ENCODE data around the gene YTHDF1.

The YTHDF1 gene

GRCh38 chr20:63185215-63185796 lies 30.6 kb downstream of the YTHDF1 start:
- H3K36me3 ChIP-seq (ENCODE audit: insufficient read depth, low read length), result no peaks in the 10 kb centered on the region
- H3K9me3 ChIP-seq (ENCODE audit: control insufficient read depth, insufficient read depth, low read length), result no peaks in the 10 kb centered on the region
- no peaks in the 10 kb centered on the region; the same call in 1 of the 2 replicates for H3K4me1 ChIP-seq (ENCODE audit: insufficient read depth, low read length)

GRCh38 chr20:63183422-63184146 lies 32.3 kb downstream of the YTHDF1 start:
- Histone ChIP-seq H3K9ac (ENCODE audit: low read depth, low read length) (no peak overlapping the region), H3K4me1 (ENCODE audit: insufficient read depth, low read length) (no peaks in the 10 kb centered on the region; the same call in 1 of the 2 replicates), H3K36me3 (ENCODE audit: insufficient read depth, low read length) (no peaks in the 10 kb centered on the region), H3K9me3 (ENCODE audit: control insufficient read depth, insufficient read depth, low read length) (no peaks in the 10 kb centered on the region)

More at GRCh38 chr20:63185215-63185796, 30.6 kb downstream of the YTHDF1 start:
- H3K9ac ChIP-seq (ENCODE audit: low read depth, low read length), result no peak overlapping the region

- H3K9me3 ChIP-seq (ENCODE audit: control insufficient read depth, insufficient read depth, low read length), result no peaks in the 10 kb centered on the region
- no peaks in the 10 kb centered on the region for H3K36me3 ChIP-seq (ENCODE audit: insufficient read depth, low read length)
- H3K9ac ChIP-seq (ENCODE audit: low read depth, low read length), result no peak overlapping the region
- H3K4me1 ChIP-seq (ENCODE audit: insufficient read depth, low read length), result no peaks in the 10 kb centered on the region; the same call in 1 of the 2 replicates
Observed at GRCh38 chr20:63182946-63183415, 33.0 kb downstream of the YTHDF1 start.

- Histone ChIP-seq H3K9ac (ENCODE audit: low read depth, low read length) (no peak overlapping the region), H3K9me3 (ENCODE audit: control insufficient read depth, insufficient read depth, low read length) (no peaks in the 10 kb centered on the region), H3K4me1 (ENCODE audit: insufficient read depth, low read length) (no peaks in the 10 kb centered on the region; the same call in 1 of the 2 replicates), H3K36me3 (ENCODE audit: insufficient read depth, low read length) (no peaks in the 10 kb centered on the region)
Observed at GRCh38 chr20:63182425-63182824, 33.5 kb downstream of the YTHDF1 start.

DNA sequence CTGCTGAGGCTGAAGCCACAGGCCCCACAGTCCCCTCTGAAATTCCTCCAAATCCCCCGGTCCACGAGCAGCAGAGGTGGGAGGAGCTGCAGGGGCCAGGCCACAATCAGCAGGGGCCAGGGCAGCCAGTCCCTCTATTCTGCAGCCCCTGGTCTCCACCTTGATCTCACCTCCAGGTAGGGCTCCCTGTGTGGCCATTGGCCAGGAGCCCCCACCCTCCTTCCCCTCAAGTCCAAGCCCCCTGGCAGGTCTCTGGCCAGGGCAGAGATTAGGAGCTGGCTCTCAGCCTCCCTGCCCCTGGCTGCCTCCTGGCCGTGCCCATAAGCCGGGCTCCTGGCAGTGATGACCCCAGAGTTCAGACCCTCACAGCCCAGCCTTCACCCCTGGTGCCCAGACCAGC lies 34.7 kb downstream of the YTHDF1 start:
- no peak overlapping the region for H3K9ac ChIP-seq (ENCODE audit: low read depth, low read length)
- H3K4me1 ChIP-seq (ENCODE audit: insufficient read depth, low read length), result peaks cover 2% of the 10 kb centered on the region; the same call in 1 of the 2 replicates
- H3K9me3 ChIP-seq (ENCODE audit: control insufficient read depth, insufficient read depth, low read length), result no peaks in the 10 kb centered on the region
- H3K36me3 ChIP-seq (ENCODE audit: insufficient read depth, low read length), result no peaks in the 10 kb centered on the region

GRCh38 chr20:63180569-63181185 lies 35.3 kb downstream of the YTHDF1 start:
- no peaks in the 10 kb centered on the region for H3K9me3 ChIP-seq (ENCODE audit: control insufficient read depth, insufficient read depth, low read length)
- H3K4me1 ChIP-seq (ENCODE audit: insufficient read depth, low read length), result peaks cover 4% of the 10 kb centered on the region; the same call in 1 of the 2 replicates
- no peak overlapping the region for H3K9ac ChIP-seq (ENCODE audit: low read depth, low read length)
- H3K36me3 ChIP-seq (ENCODE audit: insufficient read depth, low read length), result no peaks in the 10 kb centered on the region

GRCh38 chr20:63179687-63180568 lies 36.0 kb downstream of the YTHDF1 start:
- Histone ChIP-seq H3K9ac (ENCODE audit: low read depth, low read length) (no peak overlapping the region), H3K9me3 (ENCODE audit: control insufficient read depth, insufficient read depth, low read length) (no peaks in the 10 kb centered on the region), H3K36me3 (ENCODE audit: insufficient read depth, low read length) (no peaks in the 10 kb centered on the region), H3K4me1 (ENCODE audit: insufficient read depth, low read length) (peaks cover 4% of the 10 kb centered on the region; the same call in 1 of the 2 replicates)

DNA sequence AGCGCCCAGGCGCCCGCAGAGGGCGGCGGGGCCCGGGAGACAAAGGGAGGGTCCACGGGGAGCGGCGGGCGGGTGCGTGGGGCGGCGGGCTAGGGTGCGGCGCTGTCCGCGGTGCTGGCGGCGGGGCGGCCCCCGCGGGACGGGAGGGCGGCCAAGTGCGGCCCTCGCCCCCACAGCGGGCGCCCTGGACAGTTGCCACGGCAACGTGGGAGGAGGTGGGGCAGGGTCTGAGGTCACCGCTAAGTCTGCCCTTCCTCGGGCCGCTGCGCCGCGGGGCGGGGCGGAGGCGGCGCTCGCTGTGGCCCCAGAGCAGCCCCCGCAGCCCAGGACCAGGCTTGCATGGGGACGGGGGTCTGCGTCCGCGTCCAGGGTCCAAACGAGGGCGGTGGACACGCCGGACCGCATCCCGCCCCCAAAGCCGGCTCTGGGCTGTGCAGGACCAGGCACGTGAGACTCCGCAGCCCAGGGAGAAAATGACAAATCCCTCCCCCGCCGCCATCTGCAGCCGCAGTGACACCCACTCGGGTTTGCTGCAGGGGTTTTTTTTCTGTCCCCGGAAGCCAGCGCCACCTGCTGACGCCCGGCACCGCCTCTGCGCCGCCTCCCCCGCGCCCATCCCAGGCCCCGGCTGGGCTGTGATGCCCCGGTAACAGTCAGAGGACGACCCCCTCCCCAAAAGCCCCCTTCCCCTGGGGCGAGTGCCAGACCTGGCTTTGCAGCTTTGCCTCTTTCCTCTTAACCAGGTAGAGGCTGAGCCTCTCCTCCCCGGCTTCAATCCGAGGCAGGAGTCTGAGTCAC lies 36.8 kb downstream of the YTHDF1 start:
- H3K9me3 ChIP-seq (ENCODE audit: control insufficient read depth, insufficient read depth, low read length), result no peaks in the 10 kb centered on the region
- peak overlapping the region; percentile 57; the same call in 1 of the 2 replicates for H3K9ac ChIP-seq (ENCODE audit: low read depth, low read length)
- H3K4me1 ChIP-seq (ENCODE audit: insufficient read depth, low read length), result peaks cover 4% of the 10 kb centered on the region; the same call in 1 of the 2 replicates
- H3K36me3 ChIP-seq (ENCODE audit: insufficient read depth, low read length), result no peaks in the 10 kb centered on the region

DNA sequence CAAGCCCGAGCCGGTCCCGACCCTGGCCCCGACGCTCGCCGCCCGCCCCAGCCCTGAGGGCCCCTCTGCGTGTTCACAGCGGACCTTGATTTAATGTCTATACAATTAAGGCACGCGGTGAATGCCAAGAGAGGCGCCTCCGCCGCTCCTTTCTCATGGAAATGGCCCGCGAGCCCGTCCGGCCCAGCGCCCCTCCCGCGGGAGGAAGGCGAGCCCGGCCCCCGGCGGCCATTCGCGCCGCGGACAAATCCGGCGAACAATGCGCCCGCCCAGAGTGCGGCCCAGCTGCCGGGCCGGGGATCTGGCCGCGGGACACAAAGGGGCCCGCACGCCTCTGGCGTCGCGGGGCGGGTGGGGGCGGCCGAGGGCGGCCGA lies 37.5 kb downstream of the YTHDF1 start:
- Histone ChIP-seq H3K36me3 (ENCODE audit: insufficient read depth, low read length) (no peaks in the 10 kb centered on the region), H3K9me3 (ENCODE audit: control insufficient read depth, insufficient read depth, low read length) (no peaks in the 10 kb centered on the region), H3K4me1 (ENCODE audit: insufficient read depth, low read length) (peaks cover 7% of the 10 kb centered on the region; the same call in 1 of the 2 replicates), H3K9ac (ENCODE audit: low read depth, low read length) (peak overlapping the region; percentile 57)

DNA sequence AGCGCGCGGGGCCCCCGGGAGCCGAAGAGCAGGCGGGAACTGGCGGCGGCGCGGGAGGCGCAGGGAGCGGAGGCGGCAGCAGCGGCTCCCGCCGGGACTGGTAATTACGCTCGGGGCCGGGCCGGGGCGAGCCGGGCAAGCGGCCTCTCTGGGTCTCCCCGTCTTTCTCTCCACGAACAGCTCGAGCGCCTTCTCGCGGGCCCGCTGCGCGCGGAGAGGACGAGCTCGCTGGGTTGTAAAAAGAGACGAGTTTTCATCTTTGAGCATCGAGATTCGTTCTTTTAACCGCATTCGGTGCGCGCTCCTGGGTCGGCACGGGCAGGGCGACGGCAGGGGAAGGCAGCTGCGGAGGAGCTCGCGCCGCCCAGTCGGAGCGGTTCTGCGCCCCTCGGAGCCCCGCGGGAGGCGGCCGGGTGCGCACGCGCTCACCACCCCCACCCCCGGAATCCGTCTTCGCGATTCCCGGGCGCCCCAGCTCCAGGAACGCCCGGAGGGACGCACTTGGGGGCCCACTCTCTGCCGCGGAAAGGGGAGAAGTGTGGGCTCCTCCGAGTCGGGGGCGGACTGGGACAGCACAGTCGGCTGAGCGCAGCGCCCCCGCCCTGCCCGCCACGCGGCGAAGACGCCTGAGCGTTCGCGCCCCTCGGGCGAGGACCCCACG lies 38.0 kb downstream of the YTHDF1 start:
- Histone ChIP-seq H3K36me3 (ENCODE audit: insufficient read depth, low read length) (no peaks in the 10 kb centered on the region), H3K9ac (ENCODE audit: low read depth, low read length) (peak overlapping the region; percentile 57), H3K4me1 (ENCODE audit: insufficient read depth, low read length) (peaks cover 7% of the 10 kb centered on the region; the same call in 1 of the 2 replicates), H3K9me3 (ENCODE audit: control insufficient read depth, insufficient read depth, low read length) (no peaks in the 10 kb centered on the region)

GRCh38 chr20:63177134-63177784 lies 38.7 kb downstream of the YTHDF1 start:
- Histone ChIP-seq H3K9me3 (ENCODE audit: control insufficient read depth, insufficient read depth, low read length) (no peaks in the 10 kb centered on the region), H3K4me1 (ENCODE audit: insufficient read depth, low read length) (peaks cover 7% of the 10 kb centered on the region; the same call in 1 of the 2 replicates), H3K9ac (ENCODE audit: low read depth, low read length) (peak overlapping the region; percentile 57; the same call in 1 of the 2 replicates), H3K36me3 (ENCODE audit: insufficient read depth, low read length) (no peaks in the 10 kb centered on the region)

DNA sequence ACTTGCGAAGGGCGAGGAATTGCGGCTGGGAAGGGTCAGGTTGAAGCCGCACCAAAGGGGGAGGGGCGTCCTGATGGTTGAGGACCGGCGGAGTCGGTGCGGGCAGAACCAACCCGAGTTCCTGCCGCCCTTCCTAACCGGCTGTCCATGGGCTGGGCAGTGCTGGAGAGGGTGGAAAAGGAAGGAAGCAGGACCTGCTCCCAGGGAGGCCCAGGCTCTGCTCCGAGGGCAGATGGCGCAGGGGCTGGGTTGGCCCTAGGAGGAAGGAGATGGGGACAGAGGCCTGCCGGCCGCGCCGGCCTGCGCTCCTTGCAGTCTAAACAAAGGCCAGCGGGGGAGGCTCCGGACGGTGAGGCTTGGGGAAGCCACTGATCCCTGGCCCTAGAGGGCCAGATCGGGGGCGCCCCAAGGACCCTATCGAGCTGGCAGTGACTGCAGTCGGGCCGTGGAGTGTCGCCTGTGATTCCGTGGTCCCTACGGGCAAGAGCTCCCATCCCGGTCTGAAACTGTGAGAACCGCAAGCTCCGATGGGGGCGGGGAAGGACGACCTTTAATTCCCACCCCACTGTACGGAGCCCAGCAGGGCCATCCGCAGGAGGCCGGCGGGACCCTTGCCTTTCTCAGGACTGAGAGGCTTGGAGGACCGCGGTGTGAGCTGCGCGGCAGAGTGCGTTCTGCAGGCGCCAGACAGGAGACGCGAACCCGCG lies 39.4 kb downstream of the YTHDF1 start:
- H3K36me3 ChIP-seq (ENCODE audit: insufficient read depth, low read length), result no peaks in the 10 kb centered on the region
- H3K9ac ChIP-seq (ENCODE audit: low read depth, low read length), result peak overlapping the region; percentile 57; the same call in 1 of the 2 replicates
- no peaks in the 10 kb centered on the region for H3K9me3 ChIP-seq (ENCODE audit: control insufficient read depth, insufficient read depth, low read length)
- peaks cover 7% of the 10 kb centered on the region; the same call in 1 of the 2 replicates for H3K4me1 ChIP-seq (ENCODE audit: insufficient read depth, low read length)

All from ES-I3 (cell line).